K562 (cell line): Measurements from ENCODE around the gene SLC34A3. TPM values are rescaled to one million over a fixed set of nuclear protein-coding genes. Genes with fewer than 3 reads are reported as not detected.

Experiments used
- ARHGAP35 ChIP-seq: fragments of 450-650 bp; IDR thresholded peaks from 2 replicates; pipeline ENCODE4 v1.6.1; 2018; ENCODE audit not compliant: partially characterized antibody
- BRCA1 ChIP-seq, 2 experiments: fragments of 450-650 bp in 1 of 2; sonication (generic) in 1 of 2; formaldehyde crosslinking in 1 of 2; IDR thresholded peaks; 2 replicates each; pipeline versions ENCODE4 v1.5.0 to v1.6.1; 2017 to 2020; ENCODE audit warnings: mild to moderate bottlenecking in 1 of 2, missing genetic modification reagents in 1 of 2
- BRF1 ChIP-seq: IDR thresholded peaks from 3 replicates; pipeline ENCODE4 v1.6.1; 2011; ENCODE audit warnings: borderline replicate concordance, mild to moderate bottlenecking; ENCODE audit not compliant: insufficient read length; ENCODE audit errors: extremely low read depth
- DDX20 ChIP-seq: fragments of 450-650 bp; IDR thresholded peaks from 2 replicates; pipeline ENCODE4 v1.6.1; 2016; ENCODE audit warnings: missing genetic modification characterization, low read depth, mild to moderate bottlenecking, missing compliant biosample characterization, moderate library complexity
- GTF2E2 ChIP-seq: fragments of 200-800 bp; sonication (Bioruptor generic); IDR thresholded peaks from 2 replicates; pipeline ENCODE4 v1.6.1; 2016; ENCODE audit warnings: missing genetic modification characterization, missing compliant biosample characterization
- HMBOX1 ChIP-seq: sonication (generic); IDR thresholded peaks from 2 replicates; pipeline ENCODE4 v1.6.1; 2016
- MAX ChIP-seq: sonication (generic); formaldehyde crosslinking; IDR thresholded peaks from 2 replicates; pipeline ENCODE4 v1.9.0; 2022; ENCODE audit warnings: mild to moderate bottlenecking, missing genetic modification reagents
- PTTG1 ChIP-seq: fragments of 450-650 bp; IDR thresholded peaks from 2 replicates; pipeline ENCODE4 v1.6.1; 2016; ENCODE audit warnings: low read depth, mild to moderate bottlenecking, missing genetic modification characterization, missing compliant biosample characterization
- RAD51 ChIP-seq: fragments of 450-650 bp; IDR thresholded peaks from 2 replicates; pipeline ENCODE4 v1.7.1; 2016; ENCODE audit warnings: low read depth, mild to moderate bottlenecking, borderline replicate concordance
- RB1 ChIP-seq: fragments of 450-650 bp; IDR thresholded peaks from 2 replicates; pipeline ENCODE4 v1.6.1; 2017; ENCODE audit warnings: low read depth, mild to moderate bottlenecking
- SIRT6 ChIP-seq: IDR thresholded peaks from one replicate; pipeline ENCODE4 v1.6.1; 2012; ENCODE audit warnings: low read depth, mild to moderate bottlenecking, control low read depth, inconsistent platforms, low read length, moderate library complexity
- SOX6 ChIP-seq: fragments of 450-650 bp; IDR thresholded peaks from 2 replicates; pipeline ENCODE4 v1.6.1; 2014; ENCODE audit warnings: mild to moderate bottlenecking
- TAL1 ChIP-seq: fragments of 450-650 bp; IDR thresholded peaks from 2 replicates; pipeline ENCODE4 v1.6.1; 2016; ENCODE audit warnings: mild to moderate bottlenecking
- TOE1 ChIP-seq, 2 experiments: fragments of 450-650 bp in 1 of 2; sonication (generic) in 1 of 2; formaldehyde crosslinking in 1 of 2; IDR thresholded peaks; 2 replicates each; pipeline versions ENCODE4 v1.7.1 to v1.8.0; 2016 to 2022; ENCODE audit warnings: borderline replicate concordance in 2 of 2, mild to moderate bottlenecking in 2 of 2, antibody characterized with exemption in 1 of 2, inconsistent platforms in 1 of 2, low read depth in 1 of 2, missing genetic modification reagents in 1 of 2, moderate library complexity in 1 of 2
- ZBTB12 ChIP-seq: fragments of 250-450 bp; sonication (Bioruptor Pico); IDR thresholded peaks from 2 replicates; pipeline ENCODE4 v1.4.0; 2020
- ZNF512 ChIP-seq: IDR thresholded peaks from 2 replicates; pipeline ENCODE4 v1.6.1; 2016; ENCODE audit warnings: missing genetic modification characterization, missing compliant biosample characterization
- ZNF696 ChIP-seq: fragments of 250-450 bp; sonication (Bioruptor Pico); conservative IDR thresholded peaks from 2 replicates; pipeline ENCODE4 v1.4.0; 2020; ENCODE audit warnings: mild to moderate bottlenecking, moderate library complexity
- polyA plus RNA-seq, 8 experiments: library from polyadenylated mRNA; depleted of rRNA in 4 of 8; stranded (reverse) in 5 of 8; unstranded in 3 of 8; fragments of >200 nt; fragmentation: Nextera tagmentation in 2 of 8; fragmentation: Illumina TruSeq in 1 of 8; extraction: Ambion mirVana in 2 of 8; extraction: Trizol in 1 of 8; gene quantifications; 2 replicates each; pipeline versions ENCODE4 v1.2.1 to v1.2.3, GENCODE V29; 2011 to 2014; ENCODE audit warnings: inconsistent platforms in 1 of 8, missing spikeins in 1 of 8
- total RNA-seq, 7 experiments: library from RNA; depleted of rRNA in 6 of 7; stranded (reverse); fragments of >200 nt in 6 of 7; fragmentation: Illumina TruSeq in 2 of 7; extraction: Trizol in 2 of 7; gene quantifications; 2 replicates each; pipeline versions ENCODE4 v1.2.1 to v1.2.3, GENCODE V29; 2011 to 2021; ENCODE audit warnings: low replicate concordance in 1 of 7

Gene SLC34A3
- total and polyA plus RNA-seq, 9 of the 15 experiments (the other 6 are each of a cell fraction or from before 2014, with no cell fraction given) = not detected

- no peak for TF ChIP-seq PTTG1 (tag)
- TF ChIP-seq MAX (CRISPR knock-in tag) = 0 out of 2 replicates have a peak, but pooled peaks have one; percentile 31
- TF ChIP-seq SIRT6 = no peak
- TF ChIP-seq RB1 = 0 out of 2 replicates have a peak, but pooled peaks have one; percentile 21
- TF ChIP-seq ZNF696 (CRISPR knock-in tag) = no peak
- TF ChIP-seq RAD51 = no peak
- TF ChIP-seq HMBOX1 = no peak
- TF ChIP-seq TAL1 = no peak
- no peak for TF ChIP-seq BRF1
- TF ChIP-seq ARHGAP35 = no peak
- TF ChIP-seq ZBTB12 (CRISPR knock-in tag) = no peak
- TF ChIP-seq GTF2E2 (tag) = no peak
- no peak for TF ChIP-seq ZNF512 (tag)
- no peak for TF ChIP-seq DDX20 (tag)
- no peak for TF ChIP-seq TOE1 (IDR thresholded peaks at IDR 0.05; ENCODE audit: borderline replicate concordance)
- TF ChIP-seq TOE1 (CRISPR knock-in tag; IDR thresholded peaks at IDR 0.05; ENCODE audit: borderline replicate concordance, low read depth) = no peak
- TF ChIP-seq BRCA1 (IDR thresholded peaks at IDR 0.05) = no peak
- no peak for TF ChIP-seq BRCA1 (CRISPR knock-in tag; IDR thresholded peaks at IDR 0.05)
- TF ChIP-seq SOX6 = no peak
These were observed 13.2 kb upstream of the SLC34A3 start (continued) for GRCh38 chr9:137217276-137218211.
